Lung (tissue), 12 donors: Measurements from ENCODE around the gene IRAK1. TPM values are rescaled to one million over a fixed set of nuclear protein-coding genes. Genes with fewer than 3 reads are reported as not detected.

ENCODE experiments used
- ATAC-seq: fragments of 200-7000 bp; cut with Tn5 transposase; one replicate; pipeline ENCODE4 v1.9.1; 2020; ENCODE audit warnings: moderate number of reproducible peaks; ENCODE audit not compliant: insufficient read depth, low FRiP score
- DNase-seq, 3 donors: peaks; one replicate each; pipeline ENCODE4 v3.0.0-alpha.2; 2013 to 2017
- H3K27ac ChIP-seq, 2 donors: one replicate each; pipeline ENCODE4 v1.5.1; 2013; ENCODE audit warnings: mild to moderate bottlenecking in 2 of 2, moderate library complexity in 2 of 2, control low read depth in 1 of 2, inconsistent platforms in 1 of 2, low read depth in 1 of 2, low read length in 1 of 2
- H3K27me3 ChIP-seq, 3 donors: one replicate each; pipeline ENCODE4 v1.5.1; 2013; ENCODE audit warnings: low read length in 2 of 3; ENCODE audit not compliant: control insufficient read depth in 3 of 3, insufficient read depth in 3 of 3
- H3K36me3 ChIP-seq, 4 donors: one replicate each; pipeline ENCODE4 v1.5.1; 2013; ENCODE audit warnings: low read length in 4 of 4, mild to moderate bottlenecking in 1 of 4, moderate library complexity in 1 of 4; ENCODE audit not compliant: control insufficient read depth in 4 of 4, insufficient read depth in 4 of 4
- H3K4me1 ChIP-seq, 5 donors: one replicate each; pipeline ENCODE4 v1.5.1; 2013; ENCODE audit warnings: low read length in 5 of 5, mild to moderate bottlenecking in 2 of 5, moderate library complexity in 1 of 5; ENCODE audit not compliant: control insufficient read depth in 5 of 5, insufficient read depth in 5 of 5
- H3K4me3 ChIP-seq: one replicate; pipeline ENCODE4 v1.5.1; 2013; ENCODE audit warnings: mild to moderate bottlenecking, control low read depth, moderate library complexity
- H3K9ac ChIP-seq, 2 donors: one replicate each; pipeline ENCODE4 v1.5.1; 2013; ENCODE audit warnings: low read length in 2 of 2, control low read depth in 1 of 2; ENCODE audit not compliant: insufficient read depth in 1 of 2
- H3K9me3 ChIP-seq, 4 donors: one replicate each; pipeline ENCODE4 v1.5.1; 2013; ENCODE audit warnings: low read length in 3 of 4, mild to moderate bottlenecking in 1 of 4, moderate library complexity in 1 of 4; ENCODE audit not compliant: control insufficient read depth in 4 of 4, insufficient read depth in 3 of 4
- WGBS, 2 donors: extraction: QIAGEN DNeasy Blood & Tissue Kit; methylation state at CpG; one replicate each; pipeline ENCODE4 v1.1.7; 2013; 5-methylcytosine and 5-hydroxymethylcytosine counted together
- polyA plus RNA-seq, 2 donors: library from polyadenylated mRNA; stranded (reverse); fragments of 200-250 nt; gene quantifications; one replicate each; pipeline ENCODE4 v1.2.1, GENCODE V29; 2013
- total RNA-seq, 2 donors: library from RNA; depleted of rRNA in 1 of 2; stranded (reverse); fragments of >200 nt in 1 of 2; gene quantifications; one replicate each; pipeline ENCODE4 v1.2.1, GENCODE V29; 2014 to 2021
- TF ChIP-seq, protein P1 (sequence below): IDR thresholded peaks from 2 replicates; pipeline ENCODE4 v1.5.1; 2012; ENCODE audit warnings: mild to moderate bottlenecking; ENCODE audit errors: control extremely low read depth, extremely low read depth
- donor health status: control.
- donor health status: control.
- donor health status: Bipolar disorder and iron deficiency.
- donor health status: healthy.
- donor health status: DM: yes; HTN: yes; CAD: no.

Gene IRAK1
- total and polyA plus RNA-seq, 4 donors, result 24.6 to 153 (median 97.7) TPM

DNA sequence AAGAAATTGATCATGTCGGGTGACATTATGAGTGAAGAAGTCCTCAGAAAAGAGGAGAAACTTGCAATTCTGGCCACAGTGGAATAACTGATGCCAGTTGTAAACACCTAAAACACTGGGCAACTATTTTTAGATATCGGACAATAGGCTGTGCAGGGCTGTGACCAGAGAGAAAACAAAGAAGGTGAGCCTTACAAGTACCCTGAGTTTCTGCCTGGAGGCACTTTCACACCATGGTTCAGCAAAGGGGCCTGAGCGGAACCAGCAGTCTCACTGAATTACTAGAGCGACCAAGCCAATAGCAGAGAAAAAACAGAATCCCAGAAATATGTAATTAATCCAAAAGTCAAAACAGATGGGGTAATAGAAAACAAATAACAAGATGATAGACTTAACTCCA lies 11.2 kb downstream of the IRAK1 start:
- Histone ChIP-seq H3K9ac (no peak overlapping the region), H3K27ac (no peak overlapping the region), H3K36me3 (peaks cover 0 to 2% (median 0%) of the 10 kb centered on the region in 4 donors), H3K9me3 (peaks cover 0 to 5% (median 0%) of the 10 kb centered on the region in 4 donors), H3K4me1 (peaks cover 0 to 3% (median 0%) of the 10 kb centered on the region in 5 donors), H3K27me3 (peaks cover 0 to 4% (median 0%) of the 10 kb centered on the region in 3 donors), H3K4me3 (no peak overlapping the region)
- WGBS, 2 donors, result 64 to 77% methylated on average over 4 of the region's 4 CpGs
- ATAC-seq (no peak), DNase-seq (no peak)
- TF ChIP-seq, protein P1, sequence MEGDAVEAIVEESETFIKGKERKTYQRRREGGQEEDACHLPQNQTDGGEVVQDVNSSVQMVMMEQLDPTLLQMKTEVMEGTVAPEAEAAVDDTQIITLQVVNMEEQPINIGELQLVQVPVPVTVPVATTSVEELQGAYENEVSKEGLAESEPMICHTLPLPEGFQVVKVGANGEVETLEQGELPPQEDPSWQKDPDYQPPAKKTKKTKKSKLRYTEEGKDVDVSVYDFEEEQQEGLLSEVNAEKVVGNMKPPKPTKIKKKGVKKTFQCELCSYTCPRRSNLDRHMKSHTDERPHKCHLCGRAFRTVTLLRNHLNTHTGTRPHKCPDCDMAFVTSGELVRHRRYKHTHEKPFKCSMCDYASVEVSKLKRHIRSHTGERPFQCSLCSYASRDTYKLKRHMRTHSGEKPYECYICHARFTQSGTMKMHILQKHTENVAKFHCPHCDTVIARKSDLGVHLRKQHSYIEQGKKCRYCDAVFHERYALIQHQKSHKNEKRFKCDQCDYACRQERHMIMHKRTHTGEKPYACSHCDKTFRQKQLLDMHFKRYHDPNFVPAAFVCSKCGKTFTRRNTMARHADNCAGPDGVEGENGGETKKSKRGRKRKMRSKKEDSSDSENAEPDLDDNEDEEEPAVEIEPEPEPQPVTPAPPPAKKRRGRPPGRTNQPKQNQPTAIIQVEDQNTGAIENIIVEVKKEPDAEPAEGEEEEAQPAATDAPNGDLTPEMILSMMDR, result no peak

DNA sequence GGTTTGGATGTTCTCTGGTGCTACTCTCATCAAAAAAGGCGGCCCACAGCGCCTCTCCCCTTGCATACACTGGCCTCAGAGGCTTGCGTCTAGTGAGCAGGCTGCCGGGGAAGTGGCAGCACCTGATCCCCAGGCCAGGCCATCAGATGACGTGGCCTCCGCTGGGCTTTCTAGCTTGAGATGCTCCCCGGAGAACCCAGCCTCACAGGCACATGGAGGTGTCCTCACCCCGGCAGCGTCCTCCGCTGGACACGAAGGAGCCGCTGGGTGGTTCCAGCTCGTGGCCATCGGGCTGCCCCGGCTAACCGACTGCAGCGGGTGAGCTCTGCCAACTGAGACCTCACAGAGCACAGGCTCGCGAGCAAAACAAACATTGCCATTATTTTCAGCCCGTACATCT lies 12.8 kb downstream of the IRAK1 start:
- ATAC-seq (no peak), DNase-seq (no peak)
- TF ChIP-seq, protein P1, result no peak
- no peak overlapping the region for H3K9ac ChIP-seq
- H3K4me3 ChIP-seq, result no peak overlapping the region
- no peaks in the 10 kb centered on the region for H3K4me1 ChIP-seq
- peaks cover 0 to 5% (median 0%) of the 10 kb centered on the region in 4 donors for H3K9me3 ChIP-seq
- 93 to 94% methylated on average over 19 to 20 of the region's 20 CpGs for WGBS, 2 donors
- H3K36me3 ChIP-seq, result no peaks in the 10 kb centered on the region
- peaks cover 0 to 4% (median 0%) of the 10 kb centered on the region in 3 donors for H3K27me3 ChIP-seq
- H3K27ac ChIP-seq, result no peak overlapping the region

DNA sequence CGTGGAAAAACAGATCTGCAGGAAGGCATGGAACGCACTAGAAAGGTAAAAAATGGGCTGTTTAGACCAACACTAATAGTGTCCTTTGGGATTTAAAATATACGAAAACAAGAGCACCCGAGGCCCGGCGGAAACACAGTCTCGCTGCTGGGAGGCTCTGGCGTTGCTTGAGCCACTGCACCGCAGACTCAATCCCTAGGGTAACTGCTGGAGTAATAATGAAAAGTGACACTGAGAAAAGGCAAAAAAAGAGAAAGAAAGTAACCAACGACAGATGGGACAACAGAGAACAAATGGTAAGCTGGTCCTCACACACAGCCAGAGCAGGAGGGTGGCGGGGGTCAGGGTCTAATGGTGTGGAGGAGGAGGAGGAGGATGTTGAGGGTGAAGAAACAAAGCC lies 15.4 kb downstream of the IRAK1 start:
- no peak for ATAC-seq
- DNase-seq, result no peak
- Histone ChIP-seq H3K36me3 (no peaks in the 10 kb centered on the region), H3K4me1 (no peaks in the 10 kb centered on the region), H3K27ac (no peak overlapping the region), H3K27me3 (peaks cover 0 to 8% (median 0%) of the 10 kb centered on the region in 3 donors), H3K9ac (no peak overlapping the region), H3K9me3 (peaks cover 0 to 9% (median 0%) of the 10 kb centered on the region in 4 donors), H3K4me3 (no peak overlapping the region)
- TF ChIP-seq, protein P1, result no peak
- 83 to 88% methylated on average over 10 to 11 of the region's 11 CpGs for WGBS, 2 donors

DNA sequence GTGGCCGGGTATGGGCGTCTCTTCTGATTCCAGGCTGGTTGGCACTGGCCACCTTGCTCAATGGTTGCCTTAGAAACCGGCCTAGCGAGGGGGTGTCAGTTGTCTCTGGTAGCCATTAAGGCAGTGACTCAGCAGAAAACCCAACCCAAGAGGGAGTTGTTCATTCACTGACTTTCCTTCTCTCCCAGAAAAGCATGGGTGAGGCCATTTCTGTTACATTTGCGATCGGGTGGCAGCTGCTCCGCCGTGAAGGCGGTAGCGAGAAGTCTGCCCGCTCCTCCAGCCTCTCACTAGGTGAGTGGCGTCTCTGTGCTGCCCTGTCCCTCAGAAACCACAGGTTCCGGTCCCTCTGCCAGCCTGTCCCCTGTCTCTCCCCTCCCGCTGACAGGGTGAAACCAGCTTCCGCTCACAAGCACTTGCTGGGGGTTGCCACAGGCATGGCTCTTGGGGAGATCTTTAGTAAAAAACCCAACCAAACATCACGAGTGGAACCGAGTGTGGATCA lies 17.4 kb downstream of the IRAK1 start:
- no peak for DNase-seq
- Histone ChIP-seq H3K27ac (peak overlapping the region in 1 of 2 donors; percentile 12), H3K27me3 (peaks cover 0 to 14% (median 0%) of the 10 kb centered on the region in 3 donors), H3K9me3 (peaks cover 0 to 9% (median 0%) of the 10 kb centered on the region in 4 donors), H3K4me3 (no peak overlapping the region), H3K9ac (no peak overlapping the region), H3K36me3 (no peaks in the 10 kb centered on the region), H3K4me1 (no peaks in the 10 kb centered on the region)
- peak; percentile 59 for ATAC-seq
- TF ChIP-seq, protein P1, result no peak
- WGBS, 2 donors, result 40 to 74% methylated on average over 13 to 17 of the region's 17 CpGs
